Vagina (tissue), 2 donors: ENCODE data around the gene MYO19.

ENCODE experiments used
- POLR2A ChIP-seq, 2 donors: fragments of 450-650 bp; IDR thresholded peaks; one replicate each; pipeline ENCODE4 v1.6.1; 2017; ENCODE audit warnings: antibody characterized with exemption in 2 of 2, mild to moderate bottlenecking in 2 of 2, moderate library complexity in 2 of 2
- TF ChIP-seq, protein P1 (sequence below), 3 experiments: fragments of 450-650 bp in 2 of 3; fragments of 200-600 bp in 1 of 3; sonication (generic) in 1 of 3; IDR thresholded peaks; one replicate each; pipeline ENCODE4 v1.5.1; 2017 to 2019; ENCODE audit warnings: antibody characterized with exemption in 3 of 3, mild to moderate bottlenecking in 2 of 3, moderate library complexity in 2 of 3

DNA sequence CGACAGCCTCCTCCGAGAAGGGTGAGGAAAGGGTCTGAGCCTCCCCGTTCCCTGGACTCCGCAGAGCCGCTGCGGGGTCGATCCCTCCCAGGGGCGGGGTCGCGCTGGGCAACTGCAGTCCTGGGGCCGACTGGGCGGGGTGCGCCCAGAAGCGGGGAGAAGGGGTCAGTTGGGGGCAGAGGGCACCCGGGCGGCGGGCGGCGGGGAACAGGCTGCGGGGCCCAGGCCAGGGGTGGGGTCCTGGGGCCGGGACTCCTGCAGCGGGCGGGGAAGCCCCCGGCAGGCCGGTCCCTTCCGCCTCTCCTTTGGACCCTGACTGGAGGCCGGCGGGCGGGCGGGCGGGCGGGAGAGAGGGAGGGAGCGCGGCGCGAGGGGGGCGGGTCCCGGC, 10.4 kb upstream of the MYO19 start:
- TF ChIP-seq POLR2A (IDR thresholded peaks at IDR 0.05): no peak
- TF ChIP-seq, protein P1, sequence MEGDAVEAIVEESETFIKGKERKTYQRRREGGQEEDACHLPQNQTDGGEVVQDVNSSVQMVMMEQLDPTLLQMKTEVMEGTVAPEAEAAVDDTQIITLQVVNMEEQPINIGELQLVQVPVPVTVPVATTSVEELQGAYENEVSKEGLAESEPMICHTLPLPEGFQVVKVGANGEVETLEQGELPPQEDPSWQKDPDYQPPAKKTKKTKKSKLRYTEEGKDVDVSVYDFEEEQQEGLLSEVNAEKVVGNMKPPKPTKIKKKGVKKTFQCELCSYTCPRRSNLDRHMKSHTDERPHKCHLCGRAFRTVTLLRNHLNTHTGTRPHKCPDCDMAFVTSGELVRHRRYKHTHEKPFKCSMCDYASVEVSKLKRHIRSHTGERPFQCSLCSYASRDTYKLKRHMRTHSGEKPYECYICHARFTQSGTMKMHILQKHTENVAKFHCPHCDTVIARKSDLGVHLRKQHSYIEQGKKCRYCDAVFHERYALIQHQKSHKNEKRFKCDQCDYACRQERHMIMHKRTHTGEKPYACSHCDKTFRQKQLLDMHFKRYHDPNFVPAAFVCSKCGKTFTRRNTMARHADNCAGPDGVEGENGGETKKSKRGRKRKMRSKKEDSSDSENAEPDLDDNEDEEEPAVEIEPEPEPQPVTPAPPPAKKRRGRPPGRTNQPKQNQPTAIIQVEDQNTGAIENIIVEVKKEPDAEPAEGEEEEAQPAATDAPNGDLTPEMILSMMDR (IDR thresholded peaks at IDR 0.05): no peak
